ENCODE data around the gene NATD1. TPM values are rescaled to one million over a fixed set of nuclear protein-coding genes. Genes with fewer than 3 reads are reported as not detected.

The NATD1 gene
- total RNA-seq, 5 donors from 2014 or later (not counting 1 experiment from before 2014, with no cell fraction given), result 7.2 to 11.1 (median 9.6) TPM

- H3K36me3 Mint-ChIP-seq, result no peaks in the 10 kb centered on the region
Observed at GRCh38 chr17:21282231-21282630, 29.0 kb upstream of the NATD1 start.

GRCh38 chr17:21280081-21280518, 26.9 kb upstream of the NATD1 start:
- Histone ChIP-seq H3K27me3 (replicated peaks in 1 of 2; ENCODE audit: control insufficient read depth in 2 of 2, extremely low read depth in 1 of 2, insufficient read depth in 2 of 2, low read length in 1 of 2) (no peaks in the 10 kb centered on the region), H3K36me3 (ENCODE audit: control insufficient read depth in 2 of 2, extremely low read depth in 1 of 2, insufficient read depth in 1 of 2, low read length in 1 of 2) (no peaks in the 10 kb centered on the region), H3K27ac (ENCODE audit: low read length) (no peak overlapping the region), H3K4me3 (ENCODE audit: control insufficient read depth in 1 of 2, extremely low read depth in 1 of 2, low read length in 1 of 2) (no peak overlapping the region), H3K4me1 (ENCODE audit: control insufficient read depth in 1 of 2, extremely low read depth in 1 of 2, insufficient read depth in 2 of 2, low read length in 2 of 2) (peaks cover 17 to 61% of the 10 kb centered on the region in 2 experiments), H3K9me3 (no peaks in the 10 kb centered on the region)
- Mint-ChIP-seq H3K4me3 (no peak overlapping the region), H3K4me1 (peaks cover 51 to 66% (median 53%) of the 10 kb centered on the region in 3 donors), H3K9me3 (no peaks in the 10 kb centered on the region), H3K36me3 (no peaks in the 10 kb centered on the region), H3K27me3 (no peaks in the 10 kb centered on the region), H3K27ac (peak overlapping the region; percentile 85 to 90)
- DNase-seq, result peak; percentile 63 to 92 (median 83)
- ChIA-PET CTCF (interaction anchor here (0.9 to 1.5 kb wide), 8 partner anchors 8 to 233 kb away, joined by 3 to 5 read pairs (median 3); no protein-coding TSS in a partner anchor), POLR2A (no interaction called here)
- peak; percentile 24 to 39 (median 34) for ATAC-seq (replicated peaks in 1 of 4)
- 4% methylated on average over 4 of the region's 10 CpGs for WGBS (ENCODE audit: insufficient coverage)

More at GRCh38 chr17:21282231-21282630, 29.0 kb upstream of the NATD1 start:
- Mint-ChIP-seq H3K9me3 (no peaks in the 10 kb centered on the region), H3K4me1 (peaks cover 59 to 70% (median 60%) of the 10 kb centered on the region in 3 donors), H3K27ac (peak overlapping the region in 1 of 2 donors; percentile 73), H3K27me3 (no peaks in the 10 kb centered on the region), H3K4me3 (peak overlapping the region; percentile 55 to 96 (median 60))
- no peaks in the 10 kb centered on the region for H3K27me3 ChIP-seq (replicated peaks in 1 of 2; ENCODE audit: control insufficient read depth in 2 of 2, extremely low read depth in 1 of 2, insufficient read depth in 2 of 2, low read length in 1 of 2)
- DNase-seq (no peak), ATAC-seq (replicated peaks in 1 of 4) (no peak)
- no peaks in the 10 kb centered on the region for H3K9me3 ChIP-seq
- CTCF ChIA-PET, result interaction anchor here (0.8 to 1.4 kb wide), 2 partner anchors 229 to 231 kb away, joined by 3 read pairs; no protein-coding TSS in a partner anchor
- no peak overlapping the region for H3K27ac ChIP-seq (ENCODE audit: low read length)
- POLR2A ChIA-PET, result no interaction called here
- H3K4me3 ChIP-seq (ENCODE audit: control insufficient read depth in 1 of 2, extremely low read depth in 1 of 2, low read length in 1 of 2), result no peak overlapping the region
- H3K36me3 ChIP-seq (ENCODE audit: control insufficient read depth in 2 of 2, extremely low read depth in 1 of 2, insufficient read depth in 1 of 2, low read length in 1 of 2), result no peaks in the 10 kb centered on the region
- peaks cover 30 to 64% of the 10 kb centered on the region in 2 experiments for H3K4me1 ChIP-seq (ENCODE audit: control insufficient read depth in 1 of 2, extremely low read depth in 1 of 2, insufficient read depth in 2 of 2, low read length in 2 of 2)
- 80% methylated on average over 1 of the region's 5 CpGs for WGBS (ENCODE audit: insufficient coverage)

GRCh38 chr17:21279582-21279981, 26.4 kb upstream of the NATD1 start:
- Histone ChIP-seq H3K4me1 (ENCODE audit: control insufficient read depth in 1 of 2, extremely low read depth in 1 of 2, insufficient read depth in 2 of 2, low read length in 2 of 2) (peaks cover 17 to 64% of the 10 kb centered on the region in 2 experiments), H3K9me3 (no peaks in the 10 kb centered on the region), H3K4me3 (ENCODE audit: control insufficient read depth in 1 of 2, extremely low read depth in 1 of 2, low read length in 1 of 2) (no peak overlapping the region), H3K36me3 (ENCODE audit: control insufficient read depth in 2 of 2, extremely low read depth in 1 of 2, insufficient read depth in 1 of 2, low read length in 1 of 2) (no peaks in the 10 kb centered on the region), H3K27me3 (replicated peaks in 1 of 2; ENCODE audit: control insufficient read depth in 2 of 2, extremely low read depth in 1 of 2, insufficient read depth in 2 of 2, low read length in 1 of 2) (no peaks in the 10 kb centered on the region), H3K27ac (ENCODE audit: low read length) (no peak overlapping the region)
- CTCF ChIA-PET, result interaction anchor here (0.9 to 1.5 kb wide), 11 partner anchors 9 to 234 kb away, joined by 3 to 5 read pairs (median 3); no protein-coding TSS in a partner anchor
- no peak for ATAC-seq (replicated peaks in 1 of 4)
- H3K27ac Mint-ChIP-seq, result peak overlapping the region; percentile 85 to 90
- H3K9me3 Mint-ChIP-seq, result no peaks in the 10 kb centered on the region
- H3K4me3 Mint-ChIP-seq, result peak overlapping the region in 1 of 3 donors; percentile 73
- peaks cover 53 to 69% (median 57%) of the 10 kb centered on the region in 3 donors for H3K4me1 Mint-ChIP-seq
- 69% methylated on average over 6 of the region's 6 CpGs for WGBS (ENCODE audit: insufficient coverage)
- H3K36me3 Mint-ChIP-seq, result no peaks in the 10 kb centered on the region
- DNase-seq, result no peak
- POLR2A ChIA-PET, result no interaction called here
- H3K27me3 Mint-ChIP-seq, result no peaks in the 10 kb centered on the region

- ChIA-PET POLR2A (no interaction called here), CTCF (interaction anchor here (0.5 to 1.5 kb wide), 13 partner anchors 9 to 234 kb away, joined by 3 to 5 read pairs (median 3); no protein-coding TSS in a partner anchor)
- Histone ChIP-seq H3K27me3 (replicated peaks in 1 of 2; ENCODE audit: control insufficient read depth in 2 of 2, extremely low read depth in 1 of 2, insufficient read depth in 2 of 2, low read length in 1 of 2) (no peaks in the 10 kb centered on the region), H3K4me1 (ENCODE audit: control insufficient read depth in 1 of 2, extremely low read depth in 1 of 2, insufficient read depth in 2 of 2, low read length in 2 of 2) (peaks cover 17 to 64% of the 10 kb centered on the region in 2 experiments), H3K36me3 (ENCODE audit: control insufficient read depth in 2 of 2, extremely low read depth in 1 of 2, insufficient read depth in 1 of 2, low read length in 1 of 2) (no peaks in the 10 kb centered on the region), H3K4me3 (ENCODE audit: control insufficient read depth in 1 of 2, extremely low read depth in 1 of 2, low read length in 1 of 2) (peak overlapping the region in 1 of 2 donors; percentile 10), H3K9me3 (no peaks in the 10 kb centered on the region), H3K27ac (ENCODE audit: low read length) (peak overlapping the region; percentile 35)
- Mint-ChIP-seq H3K4me1 (peaks cover 53 to 67% (median 57%) of the 10 kb centered on the region in 3 donors), H3K4me3 (peak overlapping the region in 1 of 3 donors; percentile 73), H3K27me3 (no peaks in the 10 kb centered on the region), H3K36me3 (no peaks in the 10 kb centered on the region), H3K9me3 (no peaks in the 10 kb centered on the region), H3K27ac (peak overlapping the region; percentile 90 to 95)
- 86% methylated on average over 2 of the region's 6 CpGs for WGBS (ENCODE audit: insufficient coverage)
- ATAC-seq (replicated peaks in 1 of 4) (no peak), DNase-seq (no peak)
Observed at GRCh38 chr17:21279198-21279535, 26.0 kb upstream of the NATD1 start.

- H3K4me1 Mint-ChIP-seq, result peaks cover 53 to 67% (median 57%) of the 10 kb centered on the region in 3 donors
- H3K27ac Mint-ChIP-seq, result peak overlapping the region; percentile 90 to 95
- H3K9me3 Mint-ChIP-seq, result no peaks in the 10 kb centered on the region
- H3K36me3 ChIP-seq (ENCODE audit: control insufficient read depth in 2 of 2, extremely low read depth in 1 of 2, insufficient read depth in 1 of 2, low read length in 1 of 2), result no peaks in the 10 kb centered on the region
- DNase-seq, result peak in 33 of 35 experiments; percentile 33 to 76 (median 52)
- no peaks in the 10 kb centered on the region for H3K36me3 Mint-ChIP-seq
- no peaks in the 10 kb centered on the region for H3K27me3 ChIP-seq (replicated peaks in 1 of 2; ENCODE audit: control insufficient read depth in 2 of 2, extremely low read depth in 1 of 2, insufficient read depth in 2 of 2, low read length in 1 of 2)
- peak overlapping the region; percentile 35 for H3K27ac ChIP-seq (ENCODE audit: low read length)
- ChIA-PET POLR2A (no interaction called here), CTCF (interaction anchor here (0.5 to 1.5 kb wide), 9 partner anchors 10 to 234 kb away, joined by 3 to 5 read pairs (median 3); no protein-coding TSS in a partner anchor)
- peak; percentile 35 to 42 (median 41) for ATAC-seq (replicated peaks in 1 of 4)
- peaks cover 17 to 59% of the 10 kb centered on the region in 2 experiments for H3K4me1 ChIP-seq (ENCODE audit: control insufficient read depth in 1 of 2, extremely low read depth in 1 of 2, insufficient read depth in 2 of 2, low read length in 2 of 2)
- peak overlapping the region in 1 of 2 donors; percentile 10 for H3K4me3 ChIP-seq (ENCODE audit: control insufficient read depth in 1 of 2, extremely low read depth in 1 of 2, low read length in 1 of 2)
- no peaks in the 10 kb centered on the region for H3K9me3 ChIP-seq
- peak overlapping the region; percentile 57 to 73 (median 60) for H3K4me3 Mint-ChIP-seq
- 63% methylated on average over 5 of the region's 8 CpGs for WGBS (ENCODE audit: insufficient coverage)
- H3K27me3 Mint-ChIP-seq, result no peaks in the 10 kb centered on the region
Observed at GRCh38 chr17:21278450-21279197, 25.4 kb upstream of the NATD1 start.

- Mint-ChIP-seq H3K4me1 (peaks cover 45 to 58% (median 54%) of the 10 kb centered on the region in 3 donors), H3K27ac (peak overlapping the region; percentile 13 to 55), H3K9me3 (no peaks in the 10 kb centered on the region), H3K36me3 (no peaks in the 10 kb centered on the region), H3K4me3 (peak overlapping the region in 2 of 3 donors; percentile 46 to 90), H3K27me3 (no peaks in the 10 kb centered on the region)
- no peak overlapping the region for H3K27ac ChIP-seq (ENCODE audit: low read length)
- ChIA-PET CTCF (interaction anchor here (0.6 to 1.3 kb wide), 3 partner anchors 10 to 234 kb away, joined by 3 read pairs; no protein-coding TSS in a partner anchor), POLR2A (no interaction called here)
- WGBS (ENCODE audit: insufficient coverage), result 100% methylated on average over 1 of the region's 3 CpGs
- peaks cover 17 to 51% of the 10 kb centered on the region in 2 experiments for H3K4me1 ChIP-seq (ENCODE audit: control insufficient read depth in 1 of 2, extremely low read depth in 1 of 2, insufficient read depth in 2 of 2, low read length in 2 of 2)
- ATAC-seq (replicated peaks in 1 of 4) (no peak), DNase-seq (no peak)
- no peaks in the 10 kb centered on the region for H3K27me3 ChIP-seq (replicated peaks in 1 of 2; ENCODE audit: control insufficient read depth in 2 of 2, extremely low read depth in 1 of 2, insufficient read depth in 2 of 2, low read length in 1 of 2)
- no peaks in the 10 kb centered on the region for H3K9me3 ChIP-seq
- no peak overlapping the region for H3K4me3 ChIP-seq (ENCODE audit: control insufficient read depth in 1 of 2, extremely low read depth in 1 of 2, low read length in 1 of 2)
- H3K36me3 ChIP-seq (ENCODE audit: control insufficient read depth in 2 of 2, extremely low read depth in 1 of 2, insufficient read depth in 1 of 2, low read length in 1 of 2), result no peaks in the 10 kb centered on the region
Observed at GRCh38 chr17:21277332-21277731, 24.1 kb upstream of the NATD1 start.

Data from T-cell (primary cell).